Mucosa of gallbladder (tissue), 1 donor: ENCODE results near the gene MBOAT1. TPM values are rescaled to one million over a fixed set of nuclear protein-coding genes. Genes with fewer than 3 reads are reported as not detected.

Source experiments
- DNase-seq: peaks from one replicate; pipeline ENCODE4 v3.0.0-alpha.2; 2020; ENCODE audit warnings: low spot score
- total RNA-seq: library from RNA; stranded (reverse); gene quantifications from one replicate; pipeline ENCODE4 v1.2.1, GENCODE V29; 2021
- donor health status: DM: no; HTN: no; CAD: no.

The MBOAT1 gene
- total RNA-seq, 1 donor from 2014 or later = 44.2 TPM

GRCh38 chr6:20102397-20103073, 109.7 kb downstream of the MBOAT1 start:
- DNase-seq = no peak

GRCh38 chr6:20099156-20099555, 113.1 kb downstream of the MBOAT1 start:
- DNase-seq = no peak

GRCh38 chr6:20098267-20098876, 113.9 kb downstream of the MBOAT1 start:
- DNase-seq = no peak

GRCh38 chr6:20096536-20096935, 115.7 kb downstream of the MBOAT1 start:
- DNase-seq = no peak

GRCh38 chr6:20095436-20095835, 116.8 kb downstream of the MBOAT1 start:
- DNase-seq = no peak

GRCh38 chr6:20092071-20092566, 120.2 kb downstream of the MBOAT1 start:
- DNase-seq = peak; percentile 14

GRCh38 chr6:20086992-20087391, 125.3 kb downstream of the MBOAT1 start:
- DNase-seq = no peak

- no peak for DNase-seq
These were observed 126.5 kb downstream of the MBOAT1 start for GRCh38 chr6:20085817-20086216.

GRCh38 chr6:20084411-20084810, 127.9 kb downstream of the MBOAT1 start:
- no peak for DNase-seq

GRCh38 chr6:20071998-20072397, 140.3 kb downstream of the MBOAT1 start:
- DNase-seq = no peak

GRCh38 chr6:20070047-20070446, 142.2 kb downstream of the MBOAT1 start:
- DNase-seq = no peak

GRCh38 chr6:20069021-20069522, 143.2 kb downstream of the MBOAT1 start:
- DNase-seq = no peak

- no peak for DNase-seq
These were observed 143.8 kb downstream of the MBOAT1 start for GRCh38 chr6:20068421-20068988.

GRCh38 chr6:20061952-20062351, 150.3 kb downstream of the MBOAT1 start:
- no peak for DNase-seq

- DNase-seq = no peak
These were observed 152.0 kb downstream of the MBOAT1 start for GRCh38 chr6:20060252-20060651.

- no peak for DNase-seq
These were observed 153.4 kb downstream of the MBOAT1 start for GRCh38 chr6:20058912-20059311.

- DNase-seq = no peak
These were observed 154.0 kb downstream of the MBOAT1 start for GRCh38 chr6:20058121-20058905.

- peak; percentile 13 for DNase-seq
These were observed 155.8 kb downstream of the MBOAT1 start for GRCh38 chr6:20056350-20056992.

GRCh38 chr6:20055916-20056315, 156.4 kb downstream of the MBOAT1 start:
- DNase-seq = no peak
